Measurements from ENCODE around the gene NRG2. TPM values are rescaled to one million over a fixed set of nuclear protein-coding genes. Genes with fewer than 3 reads are reported as not detected.

NRG2 gene
- total RNA-seq, 1 donor from 2014 or later, result 2.0 TPM

DNA sequence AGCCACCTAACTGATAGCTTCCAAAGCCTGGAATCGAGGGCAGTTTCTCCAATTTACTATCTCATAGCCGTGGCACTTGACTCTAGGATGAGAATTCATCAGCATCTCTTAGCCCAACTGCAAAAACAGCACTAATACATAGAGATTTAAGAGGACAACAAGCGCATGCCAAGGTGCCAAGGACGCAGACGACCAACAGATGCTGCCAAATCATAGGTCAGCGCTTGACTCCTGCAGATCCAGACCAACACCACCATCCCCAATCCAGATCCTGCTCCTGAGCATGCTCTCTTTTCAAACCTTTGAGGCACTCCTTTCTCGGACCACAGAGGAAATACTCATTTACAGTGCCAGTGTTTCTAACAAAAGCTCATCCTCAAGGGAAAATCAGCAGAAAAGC is 24.6 kb downstream of the NRG2 start:
- H3K36me3 Mint-ChIP-seq, result no peaks in the 10 kb centered on the region
- no peak for DNase-seq (ENCODE audit: low spot score in 2 of 2, unreplicated experiment in 2 of 2)
- no peaks in the 10 kb centered on the region for H3K9me3 Mint-ChIP-seq
- no peaks in the 10 kb centered on the region for H3K27me3 Mint-ChIP-seq (ENCODE audit: low read depth)
- H3K4me3 Mint-ChIP-seq, result no peak overlapping the region
- TF ChIP-seq, protein P1, sequence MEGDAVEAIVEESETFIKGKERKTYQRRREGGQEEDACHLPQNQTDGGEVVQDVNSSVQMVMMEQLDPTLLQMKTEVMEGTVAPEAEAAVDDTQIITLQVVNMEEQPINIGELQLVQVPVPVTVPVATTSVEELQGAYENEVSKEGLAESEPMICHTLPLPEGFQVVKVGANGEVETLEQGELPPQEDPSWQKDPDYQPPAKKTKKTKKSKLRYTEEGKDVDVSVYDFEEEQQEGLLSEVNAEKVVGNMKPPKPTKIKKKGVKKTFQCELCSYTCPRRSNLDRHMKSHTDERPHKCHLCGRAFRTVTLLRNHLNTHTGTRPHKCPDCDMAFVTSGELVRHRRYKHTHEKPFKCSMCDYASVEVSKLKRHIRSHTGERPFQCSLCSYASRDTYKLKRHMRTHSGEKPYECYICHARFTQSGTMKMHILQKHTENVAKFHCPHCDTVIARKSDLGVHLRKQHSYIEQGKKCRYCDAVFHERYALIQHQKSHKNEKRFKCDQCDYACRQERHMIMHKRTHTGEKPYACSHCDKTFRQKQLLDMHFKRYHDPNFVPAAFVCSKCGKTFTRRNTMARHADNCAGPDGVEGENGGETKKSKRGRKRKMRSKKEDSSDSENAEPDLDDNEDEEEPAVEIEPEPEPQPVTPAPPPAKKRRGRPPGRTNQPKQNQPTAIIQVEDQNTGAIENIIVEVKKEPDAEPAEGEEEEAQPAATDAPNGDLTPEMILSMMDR (IDR thresholded peaks at IDR 0.05; ENCODE audit: unreplicated experiment), result no peak
- H3K27ac Mint-ChIP-seq, result no peak overlapping the region
- no peaks in the 10 kb centered on the region for H3K4me1 Mint-ChIP-seq

DNA sequence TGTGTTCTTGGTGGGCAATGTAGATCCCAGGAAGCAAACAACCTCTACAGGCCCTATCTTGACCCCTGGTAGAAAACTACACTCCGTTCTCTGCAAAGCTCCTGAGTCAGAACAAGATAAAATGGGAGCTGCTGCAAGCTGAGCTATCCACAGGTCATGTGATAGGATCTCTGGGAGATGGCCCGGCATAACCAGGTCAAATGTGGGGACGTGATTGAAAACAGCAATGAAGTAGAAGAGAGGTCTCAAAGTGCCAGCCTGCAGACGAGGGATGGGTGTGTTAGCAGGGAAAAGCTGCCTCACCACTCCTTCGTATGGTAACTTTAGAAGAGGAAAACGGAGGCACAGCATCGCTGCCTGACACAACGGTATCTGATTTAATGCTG is 25.0 kb downstream of the NRG2 start:
- H3K4me3 Mint-ChIP-seq, result no peak overlapping the region
- TF ChIP-seq, protein P1 (IDR thresholded peaks at IDR 0.05; ENCODE audit: unreplicated experiment), result no peak
- H3K36me3 Mint-ChIP-seq, result no peaks in the 10 kb centered on the region
- no peaks in the 10 kb centered on the region for H3K27me3 Mint-ChIP-seq (ENCODE audit: low read depth)
- no peak for DNase-seq (ENCODE audit: low spot score in 2 of 2, unreplicated experiment in 2 of 2)
- H3K27ac Mint-ChIP-seq, result no peak overlapping the region
- H3K9me3 Mint-ChIP-seq, result no peaks in the 10 kb centered on the region
- no peaks in the 10 kb centered on the region for H3K4me1 Mint-ChIP-seq

DNA sequence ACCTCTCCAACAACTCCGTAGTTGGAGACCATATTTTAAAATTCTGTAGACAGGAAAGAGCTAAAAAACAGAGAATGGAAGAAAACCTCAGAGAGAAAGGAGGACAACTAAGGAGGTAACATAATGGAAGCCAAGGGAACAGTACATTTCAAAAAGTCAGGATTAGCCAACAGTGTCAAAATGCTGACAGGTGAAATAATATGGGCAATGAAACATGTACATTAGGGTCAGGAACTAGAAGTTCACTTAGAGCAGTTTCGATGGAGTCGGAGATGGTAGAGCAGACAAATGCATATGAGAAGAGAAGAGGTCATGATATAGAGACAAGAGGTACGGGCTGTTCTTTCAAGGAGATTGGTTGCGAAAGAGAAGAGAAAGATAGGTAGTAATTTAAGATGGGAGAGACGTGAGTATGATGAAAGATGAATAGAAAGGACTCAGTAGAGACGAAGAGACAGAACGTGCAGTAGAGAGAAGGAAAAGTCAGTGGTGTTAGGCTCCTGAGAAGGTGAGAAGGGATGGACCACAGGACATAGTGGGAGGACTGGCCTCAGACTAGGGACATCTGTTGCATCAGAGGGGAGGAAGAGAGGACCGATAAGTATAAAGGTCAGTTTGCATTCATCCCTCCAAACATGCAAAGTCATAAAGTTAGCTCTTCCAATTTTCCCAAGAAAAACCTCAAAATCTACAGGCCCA is 25.6 kb downstream of the NRG2 start:
- H3K4me1 Mint-ChIP-seq, result no peaks in the 10 kb centered on the region
- H3K9me3 Mint-ChIP-seq, result no peaks in the 10 kb centered on the region
- H3K27me3 Mint-ChIP-seq (ENCODE audit: low read depth), result no peaks in the 10 kb centered on the region
- H3K4me3 Mint-ChIP-seq, result no peak overlapping the region
- no peak overlapping the region for H3K27ac Mint-ChIP-seq
- H3K36me3 Mint-ChIP-seq, result no peaks in the 10 kb centered on the region
- no peak for DNase-seq (ENCODE audit: low spot score in 2 of 2, unreplicated experiment in 2 of 2)
- TF ChIP-seq, protein P1 (IDR thresholded peaks at IDR 0.05; ENCODE audit: unreplicated experiment), result no peak

DNA sequence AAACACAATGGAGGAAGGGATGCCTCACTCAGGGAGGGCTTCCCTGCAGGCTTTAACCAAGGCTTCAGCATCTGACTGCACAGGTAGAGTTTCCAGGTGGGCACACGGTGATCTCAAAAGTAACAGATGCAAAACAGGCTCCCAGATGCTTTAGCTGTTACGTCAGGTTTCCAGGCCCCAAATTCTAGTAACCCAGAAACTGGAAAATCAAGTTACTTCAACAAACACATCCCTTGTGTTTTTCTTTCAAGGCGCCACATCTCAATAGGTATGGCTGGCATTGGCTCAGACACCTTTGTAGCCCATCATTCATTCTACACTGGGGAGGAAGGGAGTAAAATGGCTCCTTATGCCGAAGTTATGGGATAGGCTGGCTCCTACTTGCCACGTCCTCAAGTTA is 27.4 kb downstream of the NRG2 start:
- Mint-ChIP-seq H3K27me3 (ENCODE audit: low read depth) (no peaks in the 10 kb centered on the region), H3K4me3 (no peak overlapping the region), H3K9me3 (no peaks in the 10 kb centered on the region), H3K36me3 (no peaks in the 10 kb centered on the region), H3K4me1 (no peaks in the 10 kb centered on the region), H3K27ac (no peak overlapping the region)
- DNase-seq (ENCODE audit: low spot score in 2 of 2, unreplicated experiment in 2 of 2), result no peak
- TF ChIP-seq, protein P1 (IDR thresholded peaks at IDR 0.05; ENCODE audit: unreplicated experiment), result no peak

GRCh38 chr5:140014751-140015150 is 28.3 kb downstream of the NRG2 start:
- no peak for DNase-seq (ENCODE audit: low spot score in 2 of 2, unreplicated experiment in 2 of 2)
- H3K4me1 Mint-ChIP-seq, result no peaks in the 10 kb centered on the region
- H3K4me3 Mint-ChIP-seq, result no peak overlapping the region
- no peaks in the 10 kb centered on the region for H3K36me3 Mint-ChIP-seq
- peaks cover under 1% of the 10 kb centered on the region for H3K27me3 Mint-ChIP-seq (ENCODE audit: low read depth)
- H3K9me3 Mint-ChIP-seq, result peaks cover under 1% of the 10 kb centered on the region
- no peak overlapping the region for H3K27ac Mint-ChIP-seq
- TF ChIP-seq, protein P1 (IDR thresholded peaks at IDR 0.05; ENCODE audit: unreplicated experiment), result no peak

Data from mesothelial cell of epicardium (in vitro differentiated cells).